CD4-positive, alpha-beta memory T cell (primary cell): Measurements from ENCODE around the gene ISLR. TPM values are rescaled to one million over a fixed set of nuclear protein-coding genes. Genes with fewer than 3 reads are reported as not detected.

Experiments used
- CTCF ChIA-PET: fragments of 350-600 bp; sonication (Branson Sonifier 250); formaldehyde crosslinking; loops from one replicate; lab custom pipeline; 2021; ENCODE audit warnings: inconsistent platforms; ENCODE audit not compliant: partially characterized antibody; lab: Charles Lee
- POLR2A ChIA-PET: fragments of 350-600 bp; sonication (Branson Sonifier 250); formaldehyde crosslinking; loops from one replicate; lab custom pipeline; 2021; ENCODE audit not compliant: partially characterized antibody; lab: Charles Lee
- DNase-seq, 5 donors: peaks; one replicate each; pipeline versions ENCODE4 v3.0.0 to v3.0.0-alpha.2; 2020 to 2022; ENCODE audit warnings: mixed read lengths in 1 of 5
- H3K27ac ChIP-seq: one replicate; pipeline ENCODE4 v1.7.0; 2013; ENCODE audit warnings: low read depth, low read length
- H3K27me3 ChIP-seq: 2 replicates; pipeline ENCODE4 v1.7.0; 2013; ENCODE audit warnings: mild to moderate bottlenecking, low read length, moderate library complexity; ENCODE audit not compliant: insufficient read depth
- H3K36me3 ChIP-seq: 2 replicates; pipeline ENCODE4 v1.7.0; 2013; ENCODE audit warnings: mild to moderate bottlenecking, low read length, moderate library complexity; ENCODE audit not compliant: insufficient read depth
- H3K4me1 ChIP-seq: 2 replicates; pipeline ENCODE4 v1.7.0; 2013; ENCODE audit warnings: mild to moderate bottlenecking, low read length, moderate library complexity; ENCODE audit not compliant: insufficient read depth
- H3K4me3 ChIP-seq, 2 donors: one replicate each; pipeline ENCODE4 v1.7.0; 2013; ENCODE audit warnings: low read length in 2 of 2, mild to moderate bottlenecking in 1 of 2
- H3K9me3 ChIP-seq, 2 donors: one replicate each; pipeline ENCODE4 v1.7.0; 2013; ENCODE audit warnings: low read length in 2 of 2, control low read depth in 1 of 2; ENCODE audit not compliant: control insufficient read depth in 1 of 2
- H3K27ac Mint-ChIP-seq, 7 donors: one replicate each; pipeline ENCODE4 v1.8.0; 2020 to 2021; ENCODE audit warnings: mixed read lengths in 7 of 7, mild to moderate bottlenecking in 6 of 7, inconsistent platforms in 3 of 7, moderate library complexity in 3 of 7
- H3K27me3 Mint-ChIP-seq, 2 donors: one replicate each; pipeline ENCODE4 v1.8.0; 2020 to 2021; ENCODE audit warnings: mixed read lengths in 2 of 2
- H3K36me3 Mint-ChIP-seq, 2 donors: one replicate each; pipeline ENCODE4 v1.8.0; 2020 to 2021; ENCODE audit warnings: mixed read lengths in 2 of 2, inconsistent platforms in 1 of 2, mild to moderate bottlenecking in 1 of 2
- H3K4me1 Mint-ChIP-seq, 4 donors: one replicate each; pipeline ENCODE4 v1.8.0; 2020 to 2021; ENCODE audit warnings: mixed read lengths in 4 of 4, mild to moderate bottlenecking in 1 of 4
- H3K4me3 Mint-ChIP-seq, 8 donors: one replicate each; pipeline ENCODE4 v1.8.0; 2020 to 2021; ENCODE audit warnings: mixed read lengths in 8 of 8, mild to moderate bottlenecking in 7 of 8, moderate library complexity in 6 of 8, inconsistent platforms in 3 of 8
- H3K9me3 Mint-ChIP-seq, 8 donors: one replicate each; pipeline ENCODE4 v1.8.0; 2020 to 2021; ENCODE audit warnings: mixed read lengths in 8 of 8, mild to moderate bottlenecking in 5 of 8, inconsistent platforms in 3 of 8, moderate library complexity in 1 of 8
- intact Hi-C: fragments of 100-400 bp; cut with micrococcal nuclease; formaldehyde crosslinking; loops from one replicate; pipeline ENCODE4 v1.15.1; 2023
- polyA plus RNA-seq, 2 donors: library from polyadenylated mRNA; unstranded; fragments of 300-500 nt; fragmentation: Illumina TruSeq; gene quantifications; one replicate each; pipeline ENCODE4 v1.2.3, GENCODE V29; 2021
- total RNA-seq, 2 experiments: library from RNA; stranded (reverse); gene quantifications; one replicate each; pipeline ENCODE4 v1.2.3, GENCODE V29; 2021

The ISLR gene
- total and polyA plus RNA-seq, 4 experiments from 2014 or later: not detected

GRCh38 chr15:74179983-74180880 is 6.7 kb downstream of the ISLR start:
- Mint-ChIP-seq H3K4me3 (no peak overlapping the region), H3K27me3 (peaks cover 3 to 4% of the 10 kb centered on the region in 2 donors), H3K9me3 (peaks cover 0 to 2% (median 0%) of the 10 kb centered on the region in 8 donors), H3K4me1 (no peaks in the 10 kb centered on the region), H3K36me3 (no peaks in the 10 kb centered on the region), H3K27ac (no peak overlapping the region)
- ChIA-PET CTCF (no interaction called here), POLR2A (no interaction called here)
- no peaks in the 10 kb centered on the region for H3K4me1 ChIP-seq
- no peaks in the 10 kb centered on the region for H3K9me3 ChIP-seq
- H3K4me3 ChIP-seq: no peak overlapping the region
- H3K27ac ChIP-seq: no peak overlapping the region
- intact Hi-C loops: no loop called here
- no peaks in the 10 kb centered on the region for H3K27me3 ChIP-seq
- no peaks in the 10 kb centered on the region for H3K36me3 ChIP-seq
- no peak for DNase-seq

DNA sequence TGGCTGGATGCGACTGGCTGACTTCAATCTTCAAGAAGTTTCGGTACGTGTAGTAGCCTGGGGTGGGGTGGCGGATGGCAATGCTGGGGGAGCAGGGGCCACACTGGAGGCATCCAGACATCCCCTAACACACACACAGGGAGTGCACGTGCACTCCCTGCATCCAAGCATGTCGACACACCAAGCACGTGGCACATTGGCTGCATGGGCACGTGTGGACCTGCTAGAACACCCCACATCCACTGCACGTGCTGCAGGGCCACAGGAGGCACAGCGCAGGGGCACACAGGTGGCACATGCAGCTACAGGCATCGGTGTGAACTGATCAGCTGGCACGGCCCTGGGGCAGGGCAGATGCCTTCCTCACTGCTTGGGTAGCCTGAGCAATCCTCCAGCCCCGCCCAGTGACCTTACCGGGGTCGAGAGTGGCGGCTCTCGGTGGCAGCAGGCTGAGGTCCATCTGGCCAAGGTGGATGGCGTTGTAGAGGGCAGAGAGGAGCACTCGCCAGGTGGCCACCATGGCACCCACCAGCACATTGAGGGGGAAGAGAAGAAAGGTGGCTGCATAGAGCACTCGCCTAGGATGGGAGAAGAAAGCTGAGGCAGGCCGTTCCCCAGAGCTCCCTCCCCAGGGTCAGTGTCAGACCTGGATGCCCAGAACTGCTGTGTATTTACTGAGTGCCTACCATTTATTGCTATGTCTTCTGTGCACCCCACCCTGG is 7.5 kb downstream of the ISLR start:
- POLR2A ChIA-PET: no interaction called here
- Histone ChIP-seq H3K27ac (no peak overlapping the region), H3K4me3 (no peak overlapping the region), H3K36me3 (no peaks in the 10 kb centered on the region), H3K9me3 (no peaks in the 10 kb centered on the region), H3K4me1 (no peaks in the 10 kb centered on the region), H3K27me3 (no peaks in the 10 kb centered on the region)
- no peaks in the 10 kb centered on the region for H3K4me1 Mint-ChIP-seq
- CTCF ChIA-PET: no interaction called here
- H3K9me3 Mint-ChIP-seq: peaks cover 0 to 2% (median 0%) of the 10 kb centered on the region in 8 donors
- no peak overlapping the region for H3K4me3 Mint-ChIP-seq
- no peaks in the 10 kb centered on the region for H3K36me3 Mint-ChIP-seq
- H3K27ac Mint-ChIP-seq: no peak overlapping the region
- H3K27me3 Mint-ChIP-seq: peaks cover 3 to 4% of the 10 kb centered on the region in 2 donors
- no peak for DNase-seq
- intact Hi-C loops: no loop called here

- H3K36me3 Mint-ChIP-seq: no peaks in the 10 kb centered on the region
Observed at GRCh38 chr15:74182131-74182530, 8.6 kb downstream of the ISLR start.

GRCh38 chr15:74184582-74185091 is 11.1 kb downstream of the ISLR start:
- no peaks in the 10 kb centered on the region for H3K4me1 ChIP-seq
- no peaks in the 10 kb centered on the region for H3K9me3 ChIP-seq
- ChIA-PET POLR2A (no interaction called here), CTCF (no interaction called here)
- H3K27ac Mint-ChIP-seq: no peak overlapping the region
- no peaks in the 10 kb centered on the region for H3K9me3 Mint-ChIP-seq
- no peak overlapping the region for H3K4me3 ChIP-seq
- DNase-seq: no peak
- H3K36me3 Mint-ChIP-seq: no peaks in the 10 kb centered on the region
- no peaks in the 10 kb centered on the region for H3K36me3 ChIP-seq
- H3K27ac ChIP-seq: no peak overlapping the region
- no peaks in the 10 kb centered on the region for H3K4me1 Mint-ChIP-seq
- H3K27me3 Mint-ChIP-seq: peaks cover 0 to 1% of the 10 kb centered on the region in 2 donors
- H3K4me3 Mint-ChIP-seq: no peak overlapping the region
- intact Hi-C loops: no loop called here
- no peaks in the 10 kb centered on the region for H3K27me3 ChIP-seq

More at GRCh38 chr15:74182131-74182530, 8.6 kb downstream of the ISLR start:
- H3K4me3 ChIP-seq: no peak overlapping the region
- H3K27me3 ChIP-seq: no peaks in the 10 kb centered on the region
- H3K27ac Mint-ChIP-seq: no peak overlapping the region
- H3K27me3 Mint-ChIP-seq: peaks cover under 1 to 4% of the 10 kb centered on the region in 2 donors
- H3K27ac ChIP-seq: no peak overlapping the region
- CTCF ChIA-PET: no interaction called here
- POLR2A ChIA-PET: no interaction called here
- intact Hi-C loops: no loop called here
- H3K9me3 Mint-ChIP-seq: no peaks in the 10 kb centered on the region
- no peaks in the 10 kb centered on the region for H3K4me1 Mint-ChIP-seq
- no peaks in the 10 kb centered on the region for H3K9me3 ChIP-seq
- DNase-seq: no peak
- no peaks in the 10 kb centered on the region for H3K4me1 ChIP-seq
- no peaks in the 10 kb centered on the region for H3K36me3 ChIP-seq
- H3K4me3 Mint-ChIP-seq: no peak overlapping the region

DNA sequence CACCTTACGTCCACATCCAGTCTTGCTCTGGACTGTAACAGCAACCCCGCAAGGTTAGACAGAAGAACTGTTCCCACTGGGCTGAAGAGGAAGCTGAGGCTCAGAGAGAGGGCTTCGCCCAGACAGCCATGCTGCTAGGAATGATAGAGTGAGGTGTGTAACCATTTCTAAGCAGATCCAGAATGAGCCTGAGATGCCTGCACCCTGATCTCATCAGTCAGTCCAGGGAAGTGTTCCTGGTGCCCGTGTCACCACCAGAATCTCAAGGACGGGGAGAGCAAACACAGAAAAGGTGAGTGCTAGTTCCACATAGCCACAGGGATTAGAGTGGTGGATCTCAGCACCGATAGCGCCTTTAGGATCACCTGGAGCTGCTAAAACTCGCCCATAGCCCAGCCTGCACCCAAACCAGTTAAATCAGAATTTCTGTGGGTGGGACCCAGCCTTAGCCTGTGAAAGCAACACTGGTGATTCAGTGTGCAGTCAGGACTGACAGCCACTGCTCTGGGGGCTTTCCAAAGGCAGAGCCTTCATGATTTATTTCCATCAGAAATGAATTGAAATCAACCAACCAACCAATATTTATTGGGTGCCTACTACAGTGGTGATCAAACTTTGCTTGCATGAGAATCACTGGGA is 12.3 kb downstream of the ISLR start:
- CTCF ChIA-PET: no interaction called here
- POLR2A ChIA-PET: no interaction called here
- no peak for DNase-seq
- Histone ChIP-seq H3K36me3 (no peaks in the 10 kb centered on the region), H3K4me3 (no peak overlapping the region), H3K27ac (no peak overlapping the region), H3K9me3 (no peaks in the 10 kb centered on the region), H3K27me3 (no peaks in the 10 kb centered on the region), H3K4me1 (no peaks in the 10 kb centered on the region)
- Mint-ChIP-seq H3K27ac (no peak overlapping the region), H3K9me3 (no peaks in the 10 kb centered on the region), H3K36me3 (no peaks in the 10 kb centered on the region), H3K27me3 (peaks cover 0 to 1% of the 10 kb centered on the region in 2 donors), H3K4me1 (no peaks in the 10 kb centered on the region), H3K4me3 (no peak overlapping the region)
- intact Hi-C loops: no loop called here

DNA sequence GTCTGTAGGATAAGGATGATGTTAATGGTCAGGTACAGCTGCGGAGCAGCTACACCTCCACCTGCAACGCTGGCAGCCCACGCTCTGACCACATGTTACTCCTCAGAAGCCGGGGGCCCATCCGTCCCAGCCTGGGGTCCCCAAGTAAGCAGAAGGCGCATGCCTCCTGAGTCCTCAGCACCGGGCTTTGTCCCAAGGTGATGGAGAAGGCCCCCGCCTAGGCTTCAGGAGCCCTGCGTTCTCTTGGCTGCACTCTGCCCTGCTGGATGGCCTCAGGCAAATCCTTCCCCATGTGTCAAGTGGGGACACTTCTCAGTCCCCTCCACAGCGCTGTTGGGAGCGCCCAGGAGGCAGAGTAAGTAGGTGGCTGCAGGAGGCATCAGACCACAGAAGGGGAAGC is 14.7 kb downstream of the ISLR start:
- Mint-ChIP-seq H3K4me3 (no peak overlapping the region), H3K36me3 (no peaks in the 10 kb centered on the region), H3K9me3 (no peaks in the 10 kb centered on the region), H3K4me1 (no peaks in the 10 kb centered on the region), H3K27me3 (peaks cover 1 to 3% of the 10 kb centered on the region in 2 donors), H3K27ac (no peak overlapping the region)
- Histone ChIP-seq H3K27me3 (no peaks in the 10 kb centered on the region), H3K9me3 (no peaks in the 10 kb centered on the region), H3K4me1 (no peaks in the 10 kb centered on the region), H3K4me3 (no peak overlapping the region), H3K27ac (no peak overlapping the region), H3K36me3 (no peaks in the 10 kb centered on the region)
- intact Hi-C loops: no loop called here
- no peak for DNase-seq
- ChIA-PET POLR2A (no interaction called here), CTCF (no interaction called here)

GRCh38 chr15:74191798-74192197 is 18.3 kb downstream of the ISLR start:
- intact Hi-C loops: no loop called here
- POLR2A ChIA-PET: no interaction called here
- no peak overlapping the region for H3K27ac Mint-ChIP-seq
- no peak for DNase-seq
- Histone ChIP-seq H3K9me3 (no peaks in the 10 kb centered on the region), H3K27ac (no peak overlapping the region), H3K27me3 (no peaks in the 10 kb centered on the region), H3K36me3 (no peaks in the 10 kb centered on the region), H3K4me1 (no peaks in the 10 kb centered on the region), H3K4me3 (no peak overlapping the region)
- no peak overlapping the region for H3K4me3 Mint-ChIP-seq
- no peaks in the 10 kb centered on the region for H3K36me3 Mint-ChIP-seq
- H3K27me3 Mint-ChIP-seq: peaks cover 3 to 7% of the 10 kb centered on the region in 2 donors
- CTCF ChIA-PET: interaction anchor here (1.2 kb wide), 1 partner anchor 116 kb away, joined by 3 read pairs; no protein-coding TSS in a partner anchor
- H3K9me3 Mint-ChIP-seq: no peaks in the 10 kb centered on the region
- no peaks in the 10 kb centered on the region for H3K4me1 Mint-ChIP-seq
